Activated CD8-positive, alpha-beta memory T cell treated with anti-CD3 and anti-CD28 coated beads for 4 hours (primary cell): ENCODE results near the gene DDX49.
"Not testable (repeated sequence)": the region's sequence is repeated elsewhere in the genome, so short reads cannot be mapped to it uniquely, and the experiment has no call there.

Experiments
- DNase-seq, 2 donors: peaks; one replicate each; pipeline ENCODE4 v3.0.0-alpha.2; 2020; ENCODE audit warnings: low read depth in 2 of 2

DDX49 gene

GRCh38 chr19:18908917-18909619, 10.4 kb upstream of the DDX49 start:
- DNase-seq = no peak

GRCh38 chr19:18910010-18910409, 9.5 kb upstream of the DDX49 start:
- DNase-seq = no peak

GRCh38 chr19:18910801-18911436, 8.6 kb upstream of the DDX49 start:
- no peak for DNase-seq

GRCh38 chr19:18912933-18913332, 6.6 kb upstream of the DDX49 start:
- DNase-seq = no peak

GRCh38 chr19:18913466-18913865, 6.0 kb upstream of the DDX49 start:
- DNase-seq = no peak

- no peak for DNase-seq
Observed at GRCh38 chr19:18915639-18916038, 3.9 kb upstream of the DDX49 start.

- not testable (repeated sequence) for DNase-seq
Observed at GRCh38 chr19:18917593-18917992, 1.9 kb upstream of the DDX49 start.

GRCh38 chr19:18919900-18920214, 342 bp downstream of the DDX49 start:
- no peak for DNase-seq

GRCh38 chr19:18920400-18920799, 885 bp downstream of the DDX49 start:
- DNase-seq = no peak

GRCh38 chr19:18921593-18921992, 2.1 kb downstream of the DDX49 start:
- no peak for DNase-seq

- no peak for DNase-seq
Observed at GRCh38 chr19:18922228-18922985, 2.9 kb downstream of the DDX49 start.

- DNase-seq = no peak
Observed at GRCh38 chr19:18924684-18925213, 5.2 kb downstream of the DDX49 start.

- no peak for DNase-seq
Observed at GRCh38 chr19:18928018-18928805, 8.7 kb downstream of the DDX49 start.

- no peak for DNase-seq
Observed at GRCh38 chr19:18929311-18929710, 9.8 kb downstream of the DDX49 start.

- DNase-seq = no peak
Observed at GRCh38 chr19:18931316-18932162, 12.0 kb downstream of the DDX49 start.

- peak; percentile 51 to 71 for DNase-seq
Observed at GRCh38 chr19:18932216-18932841, 12.8 kb downstream of the DDX49 start.

GRCh38 chr19:18933297-18933696, 13.8 kb downstream of the DDX49 start:
- DNase-seq = no peak

- no peak for DNase-seq
Observed at GRCh38 chr19:18939163-18939562, 19.6 kb downstream of the DDX49 start.

GRCh38 chr19:18939922-18940768, 20.6 kb downstream of the DDX49 start:
- no peak for DNase-seq
